ENCODE results near the gene ATP23.

The ATP23 gene

GRCh38 chr12:57918147-57918546, 23.2 kb upstream of the ATP23 start:
- no peak overlapping the region for H3K27ac ChIP-seq (replicated peaks)
- no peaks in the 10 kb centered on the region for H3K27me3 ChIP-seq (ENCODE audit: insufficient read depth, poor library complexity, severe bottlenecking)
- TF ChIP-seq SPI1 (IDR thresholded peaks at IDR 0.05; ENCODE audit: borderline replicate concordance, low read depth) (no peak), GABPA (IDR thresholded peaks at IDR 0.05; ENCODE audit: low read depth) (no peak), POLR2AphosphoS5 (IDR thresholded peaks at IDR 0.05; ENCODE audit: low read depth) (no peak)
- TF ChIP-seq, protein P1, sequence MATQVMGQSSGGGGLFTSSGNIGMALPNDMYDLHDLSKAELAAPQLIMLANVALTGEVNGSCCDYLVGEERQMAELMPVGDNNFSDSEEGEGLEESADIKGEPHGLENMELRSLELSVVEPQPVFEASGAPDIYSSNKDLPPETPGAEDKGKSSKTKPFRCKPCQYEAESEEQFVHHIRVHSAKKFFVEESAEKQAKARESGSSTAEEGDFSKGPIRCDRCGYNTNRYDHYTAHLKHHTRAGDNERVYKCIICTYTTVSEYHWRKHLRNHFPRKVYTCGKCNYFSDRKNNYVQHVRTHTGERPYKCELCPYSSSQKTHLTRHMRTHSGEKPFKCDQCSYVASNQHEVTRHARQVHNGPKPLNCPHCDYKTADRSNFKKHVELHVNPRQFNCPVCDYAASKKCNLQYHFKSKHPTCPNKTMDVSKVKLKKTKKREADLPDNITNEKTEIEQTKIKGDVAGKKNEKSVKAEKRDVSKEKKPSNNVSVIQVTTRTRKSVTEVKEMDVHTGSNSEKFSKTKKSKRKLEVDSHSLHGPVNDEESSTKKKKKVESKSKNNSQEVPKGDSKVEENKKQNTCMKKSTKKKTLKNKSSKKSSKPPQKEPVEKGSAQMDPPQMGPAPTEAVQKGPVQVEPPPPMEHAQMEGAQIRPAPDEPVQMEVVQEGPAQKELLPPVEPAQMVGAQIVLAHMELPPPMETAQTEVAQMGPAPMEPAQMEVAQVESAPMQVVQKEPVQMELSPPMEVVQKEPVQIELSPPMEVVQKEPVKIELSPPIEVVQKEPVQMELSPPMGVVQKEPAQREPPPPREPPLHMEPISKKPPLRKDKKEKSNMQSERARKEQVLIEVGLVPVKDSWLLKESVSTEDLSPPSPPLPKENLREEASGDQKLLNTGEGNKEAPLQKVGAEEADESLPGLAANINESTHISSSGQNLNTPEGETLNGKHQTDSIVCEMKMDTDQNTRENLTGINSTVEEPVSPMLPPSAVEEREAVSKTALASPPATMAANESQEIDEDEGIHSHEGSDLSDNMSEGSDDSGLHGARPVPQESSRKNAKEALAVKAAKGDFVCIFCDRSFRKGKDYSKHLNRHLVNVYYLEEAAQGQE (IDR thresholded peaks at IDR 0.05; ENCODE audit: insufficient replicate concordance, low read depth) = no peak
- TF ChIP-seq, protein P2, sequence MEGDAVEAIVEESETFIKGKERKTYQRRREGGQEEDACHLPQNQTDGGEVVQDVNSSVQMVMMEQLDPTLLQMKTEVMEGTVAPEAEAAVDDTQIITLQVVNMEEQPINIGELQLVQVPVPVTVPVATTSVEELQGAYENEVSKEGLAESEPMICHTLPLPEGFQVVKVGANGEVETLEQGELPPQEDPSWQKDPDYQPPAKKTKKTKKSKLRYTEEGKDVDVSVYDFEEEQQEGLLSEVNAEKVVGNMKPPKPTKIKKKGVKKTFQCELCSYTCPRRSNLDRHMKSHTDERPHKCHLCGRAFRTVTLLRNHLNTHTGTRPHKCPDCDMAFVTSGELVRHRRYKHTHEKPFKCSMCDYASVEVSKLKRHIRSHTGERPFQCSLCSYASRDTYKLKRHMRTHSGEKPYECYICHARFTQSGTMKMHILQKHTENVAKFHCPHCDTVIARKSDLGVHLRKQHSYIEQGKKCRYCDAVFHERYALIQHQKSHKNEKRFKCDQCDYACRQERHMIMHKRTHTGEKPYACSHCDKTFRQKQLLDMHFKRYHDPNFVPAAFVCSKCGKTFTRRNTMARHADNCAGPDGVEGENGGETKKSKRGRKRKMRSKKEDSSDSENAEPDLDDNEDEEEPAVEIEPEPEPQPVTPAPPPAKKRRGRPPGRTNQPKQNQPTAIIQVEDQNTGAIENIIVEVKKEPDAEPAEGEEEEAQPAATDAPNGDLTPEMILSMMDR (IDR thresholded peaks at IDR 0.05; ENCODE audit: insufficient read depth, low read length) = no peak
- no peak overlapping the region for H3K4me3 ChIP-seq (replicated peaks; ENCODE audit: insufficient read depth, low read length)
- no peak for DNase-seq (ENCODE audit: low read depth in 1 of 2, low spot score in 1 of 2)

GRCh38 chr12:57927086-57927485, 14.3 kb upstream of the ATP23 start:
- no peak overlapping the region for H3K4me3 ChIP-seq (replicated peaks; ENCODE audit: insufficient read depth, low read length)
- no peaks in the 10 kb centered on the region for H3K27me3 ChIP-seq (ENCODE audit: insufficient read depth, poor library complexity, severe bottlenecking)
- TF ChIP-seq, protein P2 (IDR thresholded peaks at IDR 0.05; ENCODE audit: insufficient read depth, low read length) = no peak
- no peak for TF ChIP-seq GABPA (IDR thresholded peaks at IDR 0.05; ENCODE audit: low read depth)
- no peak for TF ChIP-seq SPI1 (IDR thresholded peaks at IDR 0.05; ENCODE audit: borderline replicate concordance, low read depth)
- TF ChIP-seq, protein P1 (IDR thresholded peaks at IDR 0.05; ENCODE audit: insufficient replicate concordance, low read depth) = no peak
- no peak for TF ChIP-seq POLR2AphosphoS5 (IDR thresholded peaks at IDR 0.05; ENCODE audit: low read depth)
- DNase-seq (ENCODE audit: low read depth in 1 of 2, low spot score in 1 of 2) = no peak
- H3K27ac ChIP-seq (replicated peaks) = no peak overlapping the region

- H3K4me3 ChIP-seq (replicated peaks; ENCODE audit: insufficient read depth, low read length) = no peak overlapping the region
- TF ChIP-seq, protein P2 (IDR thresholded peaks at IDR 0.05; ENCODE audit: insufficient read depth, low read length) = no peak
- TF ChIP-seq SPI1 (IDR thresholded peaks at IDR 0.05; ENCODE audit: borderline replicate concordance, low read depth) (no peak), GABPA (IDR thresholded peaks at IDR 0.05; ENCODE audit: low read depth) (no peak), POLR2AphosphoS5 (IDR thresholded peaks at IDR 0.05; ENCODE audit: low read depth) (no peak)
- TF ChIP-seq, protein P1 (IDR thresholded peaks at IDR 0.05; ENCODE audit: insufficient replicate concordance, low read depth) = no peak
- no peak overlapping the region for H3K27ac ChIP-seq (replicated peaks)
- no peaks in the 10 kb centered on the region for H3K27me3 ChIP-seq (ENCODE audit: insufficient read depth, poor library complexity, severe bottlenecking)
- no peak for DNase-seq (ENCODE audit: low read depth in 1 of 2, low spot score in 1 of 2)
These were observed 12.1 kb upstream of the ATP23 start for GRCh38 chr12:57929092-57929830.
